ENCODE measurements around the gene PABPC1L. TPM values are rescaled to one million over a fixed set of nuclear protein-coding genes. Genes with fewer than 3 reads are reported as not detected.

PABPC1L gene
- total and polyA plus RNA-seq, 2 of the 13 experiments (the other 11 are each of a cell fraction or from before 2014, with no cell fraction given), result 30.8 to 252 TPM

GRCh38 chr20:44912189-44912588, 2.3 kb downstream of the PABPC1L start:
- H3K4me2 ChIP-seq (ENCODE audit: low read depth, low read length), result peak overlapping the region; percentile 99
- BruUV-seq (replicated peaks), result no TSS peak
- H3K27ac ChIP-seq (ENCODE audit: extremely low read length, insufficient read depth, low read length), result no peak overlapping the region
- in situ Hi-C loops (cut with HindIII; ENCODE audit: extremely low pct_ligation_motif_present, low pct_unique_long_range_greater_than_20kb), result no loop called here
- no peaks in the 10 kb centered on the region for H3K9me3 ChIP-seq (ENCODE audit: low read length)
- ATAC-seq, result no peak
- no peak overlapping the region for H3K4me3 ChIP-seq (replicated peaks in 1 of 3; ENCODE audit: insufficient read depth in 1 of 3, low read depth in 2 of 3, low read length in 3 of 3)
- WGBS (ENCODE audit: low lambda C conversion rate), result 89% methylated on average over 2 of the region's 2 CpGs
- ChIA-PET POLR2A (interaction anchor here (1.1 kb wide), 1 partner anchor 27 kb away, joined by 3 read pairs; the partner anchor contains the start of gene YWHAB), CTCF (ENCODE audit: low intra/inter-chr PET ratio, low total read pairs) (interaction anchor here (1.3 kb wide), 1 partner anchor 378 kb away, joined by 3 read pairs; no protein-coding TSS in a partner anchor)
- H3K79me2 ChIP-seq (ENCODE audit: insufficient read depth, low read length), result peaks cover 8% of the 10 kb centered on the region
- no peak for TF ChIP-seq HBP1 (CRISPR knock-in tag; IDR thresholded peaks at IDR 0.05; ENCODE audit: low read depth)
- TF ChIP-seq MIER3 (CRISPR knock-in tag; IDR thresholded peaks at IDR 0.05; ENCODE audit: borderline replicate concordance), result no peak
- no peak for TF ChIP-seq ZNF780A (CRISPR knock-in tag; IDR thresholded peaks at IDR 0.05)
- no peak for TF ChIP-seq ZNF530 (CRISPR knock-in tag; IDR thresholded peaks at IDR 0.05; ENCODE audit: low read depth)
- no peak for TF ChIP-seq KAT8 (CRISPR knock-in tag; IDR thresholded peaks at IDR 0.05)
- TF ChIP-seq FOSL1 (CRISPR knock-in tag; IDR thresholded peaks at IDR 0.05; ENCODE audit: borderline replicate concordance), result no peak
- TF ChIP-seq SMAD1 (CRISPR knock-in tag; IDR thresholded peaks at IDR 0.05; ENCODE audit: borderline replicate concordance, low read depth), result no peak
- TF ChIP-seq SNRNP70 (IDR thresholded peaks at IDR 0.05; ENCODE audit: low read depth, low read length), result no peak
- H3K36me3 ChIP-seq (replicated peaks in 1 of 2; ENCODE audit: control insufficient read depth in 1 of 2, insufficient read depth in 2 of 2, low read length in 2 of 2), result peaks cover 19 to 53% of the 10 kb centered on the region in 2 experiments
- H3K27me3 ChIP-seq (ENCODE audit: control insufficient read depth in 1 of 2, insufficient read depth in 2 of 2, low read length in 2 of 2), result no peaks in the 10 kb centered on the region; a peak in 1 of 5 replicates
- no peak overlapping the region for H2AFZ ChIP-seq (ENCODE audit: low read length)
- H4K20me1 ChIP-seq (ENCODE audit: insufficient read depth, low read length), result peaks cover 3% of the 10 kb centered on the region; the same call in 1 of the 2 replicates
- DNase-seq (ENCODE audit: low spot score), result no peak
- H3K9ac ChIP-seq (ENCODE audit: insufficient read depth, low read depth, low read length), result no peak overlapping the region
- no peak for FAIRE-seq
- intact Hi-C loops (cut with micrococcal nuclease; ENCODE audit: unreplicated experiment), result no loop called here
- H3K4me1 ChIP-seq (ENCODE audit: insufficient read depth, low read length), result peaks cover 14% of the 10 kb centered on the region

All from HepG2 (cell line).